Activated CD4-positive, alpha-beta T cell treated with anti-CD3 and anti-CD28 coated beads, Interleukin-2, amount 50 U/mL, for 24 hours (primary cell): ENCODE results near the gene GLRX5.

Experiments
- DNase-seq, 2 donors: peaks; one replicate each; pipeline ENCODE4 v3.0.0-alpha.2; 2020; ENCODE audit warnings: low read depth in 1 of 2, low spot score in 1 of 2

Gene GLRX5

DNA sequence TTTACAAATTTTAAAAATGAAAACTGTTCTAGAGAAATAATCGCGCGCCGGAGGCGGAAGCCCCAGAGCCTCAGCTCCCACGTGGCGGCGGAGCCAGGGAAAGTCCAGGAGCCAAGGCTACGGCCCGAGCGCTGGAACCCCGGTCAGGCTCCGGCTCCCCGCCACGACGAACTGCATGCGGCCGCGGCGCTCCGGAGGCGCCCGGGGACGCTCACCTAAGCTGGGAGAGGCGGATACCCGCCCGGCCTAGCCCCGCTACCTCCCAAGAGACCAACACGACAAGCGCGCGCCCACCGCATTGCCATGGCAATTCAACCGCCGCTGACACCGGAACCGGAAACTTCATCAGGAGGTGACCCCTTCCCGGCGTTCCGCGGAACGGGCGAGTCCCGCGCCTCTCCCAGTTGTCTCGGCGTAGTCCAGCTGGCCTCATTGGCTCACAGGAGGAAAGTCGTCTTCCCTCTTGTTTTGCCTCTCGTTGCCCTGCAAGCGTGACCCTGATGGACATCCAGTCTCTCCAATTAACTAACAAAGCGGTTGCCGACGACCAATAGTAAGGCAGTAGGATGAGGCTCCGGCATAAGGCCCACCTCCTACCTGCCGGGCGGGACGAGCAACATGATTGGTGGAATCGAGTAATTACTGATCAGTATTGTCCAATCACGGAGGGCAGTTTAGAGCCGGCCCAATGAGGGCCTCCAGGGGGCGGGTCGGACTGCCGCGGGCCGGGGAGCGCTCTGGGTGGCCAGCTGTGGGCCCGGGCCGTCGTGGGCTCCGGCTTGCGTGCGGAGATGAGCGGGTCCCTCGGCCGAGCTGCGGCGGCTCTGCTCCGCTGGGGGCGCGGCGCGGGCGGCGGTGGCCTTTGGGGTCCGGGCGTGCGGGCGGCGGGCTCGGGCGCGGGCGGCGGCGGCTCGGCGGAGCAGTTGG lies at the start of gene GLRX5:
GLRX5 (plus strand) TSS at position 752 of the 927 bp plus-strand sequence; CDS start at position 792, 40 bp downstream.
- peak; percentile 96 to 99 for DNase-seq

DNA sequence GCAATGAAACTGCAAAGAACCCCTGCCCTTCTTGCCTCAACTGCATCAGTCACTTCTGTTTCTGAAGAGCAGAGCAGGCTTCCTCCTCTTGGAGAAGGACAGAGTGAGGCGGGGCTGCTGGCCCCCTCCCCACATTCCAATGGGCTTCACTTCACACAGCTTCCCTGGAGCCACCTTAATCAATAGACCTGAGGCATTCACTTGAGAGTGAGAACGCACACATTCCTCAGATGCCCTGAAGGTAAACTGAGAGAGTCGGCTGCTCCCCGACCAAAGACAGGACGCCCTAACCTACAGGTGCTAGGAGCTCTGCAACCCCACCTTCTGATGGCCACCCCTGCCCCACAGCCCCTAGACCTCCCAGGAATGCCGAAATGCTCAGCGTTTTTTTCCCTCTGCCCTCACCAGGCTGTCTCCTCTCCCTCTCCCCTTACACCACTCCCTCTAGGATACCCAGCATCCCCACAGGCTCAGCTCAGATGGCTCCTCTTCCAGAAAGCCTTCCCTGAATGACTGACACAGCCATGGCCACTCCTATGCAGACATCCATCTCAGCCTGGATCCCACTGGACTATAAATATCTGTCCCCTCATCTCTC lies 49.5 kb upstream of the GLRX5 start:
- DNase-seq, result no peak

GRCh38 chr14:95486875-95487668 lies 47.8 kb upstream of the GLRX5 start:
- DNase-seq, result no peak

- DNase-seq, result no peak
Measured at GRCh38 chr14:95487669-95488084, 47.2 kb upstream of the GLRX5 start.

GRCh38 chr14:95488376-95489213 lies 46.3 kb upstream of the GLRX5 start:
- no peak for DNase-seq

GRCh38 chr14:95489214-95490137 lies 45.4 kb upstream of the GLRX5 start:
- DNase-seq, result no peak

DNA sequence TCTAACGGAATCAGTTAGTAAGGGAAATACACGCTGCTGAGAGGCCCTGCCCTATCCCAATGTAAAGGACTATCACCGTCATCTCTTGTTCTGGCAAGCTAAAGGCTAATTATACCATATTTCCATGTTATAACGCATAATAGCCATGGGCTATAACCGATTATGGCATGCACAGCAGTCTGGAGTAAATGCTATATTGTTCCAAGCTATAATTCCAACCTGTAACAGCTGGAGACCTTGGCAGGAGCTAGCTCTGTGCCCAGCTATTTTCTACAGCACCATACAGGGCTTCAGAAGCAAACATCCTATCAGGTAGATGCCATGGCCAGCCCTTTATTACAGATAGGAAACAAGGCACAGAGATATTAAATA lies 44.7 kb upstream of the GLRX5 start:
- DNase-seq, result no peak

DNA sequence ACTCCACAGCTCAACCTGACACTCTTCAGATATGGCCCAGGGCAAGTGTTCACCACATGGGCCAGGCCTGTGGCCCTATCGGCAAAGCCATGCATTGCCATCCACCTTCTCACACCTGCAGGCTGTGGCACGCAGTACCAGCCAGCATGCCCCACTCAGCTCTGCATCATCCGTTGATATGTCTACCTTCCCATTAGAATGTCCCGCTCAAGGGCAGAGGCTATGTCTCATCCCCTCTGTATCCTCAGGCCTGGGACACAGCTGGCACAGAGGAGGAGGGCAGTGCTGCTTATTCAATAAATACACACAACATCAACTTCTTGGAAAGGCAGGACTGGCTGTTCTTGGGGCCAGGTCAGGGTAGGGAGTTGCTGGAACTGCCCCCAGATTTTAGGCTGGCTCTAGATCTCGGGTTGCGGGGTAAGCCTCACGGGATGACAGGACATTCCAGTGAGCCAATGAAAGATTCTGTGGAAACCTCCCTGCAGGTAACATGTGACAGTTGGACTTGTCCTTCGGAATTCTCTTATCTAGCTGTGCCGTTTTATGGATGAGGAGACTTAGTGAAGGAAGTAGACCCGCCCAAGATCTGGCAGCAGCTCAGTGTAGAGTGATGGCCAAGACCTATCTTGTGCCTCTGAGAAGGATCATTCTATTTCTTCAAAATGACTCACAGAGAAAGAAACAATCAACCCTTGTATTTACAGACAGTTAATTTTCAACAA lies 44.0 kb upstream of the GLRX5 start:
- no peak for DNase-seq

- DNase-seq, result no peak
Measured at GRCh38 chr14:95491936-95492608, 42.8 kb upstream of the GLRX5 start.

DNA sequence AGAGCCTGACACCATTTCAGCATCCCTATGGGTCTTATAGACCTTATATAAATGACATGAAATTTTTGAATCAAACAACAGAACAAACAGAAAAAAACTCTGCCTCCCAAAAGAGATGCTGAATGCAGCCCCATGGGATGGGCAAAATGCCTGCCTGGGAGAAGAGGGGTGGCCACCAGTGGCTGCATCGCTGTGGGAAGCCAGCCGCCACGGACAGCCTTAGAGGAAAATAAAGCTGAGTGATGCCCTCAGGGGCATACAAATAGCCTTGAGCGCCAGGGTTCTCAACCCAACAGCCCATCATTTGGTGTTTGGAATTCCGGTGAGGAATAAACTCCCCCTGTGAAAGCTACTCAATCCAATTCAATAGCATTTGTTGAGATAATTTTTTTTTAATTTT lies 41.3 kb upstream of the GLRX5 start:
- no peak for DNase-seq

GRCh38 chr14:95493976-95494375 lies 40.9 kb upstream of the GLRX5 start:
- DNase-seq, result no peak

GRCh38 chr14:95494456-95494855 lies 40.4 kb upstream of the GLRX5 start:
- DNase-seq, result no peak

- DNase-seq, result no peak
Measured at GRCh38 chr14:95495076-95495475, 39.8 kb upstream of the GLRX5 start.

GRCh38 chr14:95495538-95496025 lies 39.3 kb upstream of the GLRX5 start:
- no peak for DNase-seq

- DNase-seq, result no peak
Measured at GRCh38 chr14:95496111-95496681, 38.7 kb upstream of the GLRX5 start.

- no peak for DNase-seq
Measured at GRCh38 chr14:95496690-95497259, 38.1 kb upstream of the GLRX5 start.

GRCh38 chr14:95497561-95498011 lies 37.3 kb upstream of the GLRX5 start:
- no peak for DNase-seq
